K562 (cell line): ENCODE results near the gene CTAGE9. TPM values are rescaled to one million over a fixed set of nuclear protein-coding genes. Genes with fewer than 3 reads are reported as not detected.

Source experiments
- ATAC-seq: fragments of 200-7000 bp; cut with Tn5 transposase; 3 replicates; pipeline ENCODE4 v1.9.1; 2020; ENCODE audit warnings: moderate library complexity
- BruUV-seq: library from RNA; stranded (reverse); fragments of 400-500 nt; replicated peaks from 2 replicates; lab custom pipeline; 2021; lab: Mats Ljungman, UMichigan
- CTCF ChIA-PET: fragments of 300-600 bp; formaldehyde crosslinking; extraction: SDS; loops from one replicate; lab custom pipeline; 2021; ENCODE audit warnings: low intra/inter-chr PET ratio; lab: Yijun Ruan, JAX
- POLR2A ChIA-PET: fragments of 300-600, 350-650 bp; sonication (Branson Sonifier 250); formaldehyde crosslinking; extraction: SDS; loops from one replicate; lab custom pipeline; 2021; ENCODE audit warnings: antibody characterized with exemption, inconsistent platforms; lab: Yijun Ruan, JAX
- DNase-seq, 4 experiments: peaks; one replicate each; pipeline versions ENCODE4 v3.0.0 to v3.0.0-alpha.2; 2011 to 2018; ENCODE audit warnings: low spot score in 3 of 4, mixed read lengths in 3 of 4; ENCODE audit errors: extremely low read depth in 1 of 4
- FAIRE-seq: peaks from 2 replicates; lab custom pipeline; 2011; peaks lifted over from hg19 to GRCh38; lab: Jason Lieb, UNC
- H2AFZ ChIP-seq: 2 replicates; pipeline ENCODE4 v1.6.0; 2011; ENCODE audit warnings: low read depth, low read length, control low read depth, inconsistent platforms
- H3K27ac ChIP-seq: fragments of 200-600 bp; 3 replicates; pipeline ENCODE4 v1.8.0; 2011; ENCODE audit warnings: low read depth, mild to moderate bottlenecking, control low read depth, inconsistent platforms, low read length, moderate library complexity, mixed read lengths; ENCODE audit errors: extremely low read depth
- H3K27me3 ChIP-seq, 2 experiments: fragments of 300-600 bp in 1 of 2; 2 replicates in 1 of 2; 3 replicates in 1 of 2; pipeline versions ENCODE4 v1.6.0 to v1.8.0; 2011; ENCODE audit warnings: inconsistent platforms in 2 of 2, low read length in 2 of 2, mild to moderate bottlenecking in 1 of 2, mixed read lengths in 1 of 2, moderate library complexity in 1 of 2; ENCODE audit not compliant: control insufficient read depth in 2 of 2, insufficient read depth in 2 of 2
- H3K36me3 ChIP-seq: fragments of 300-600 bp; 3 replicates; pipeline ENCODE4 v1.8.0; 2011; ENCODE audit warnings: mild to moderate bottlenecking, low read length, inconsistent platforms; ENCODE audit not compliant: control insufficient read depth, insufficient read depth
- H3K4me1 ChIP-seq, 2 experiments: fragments of 200-600 bp in 1 of 2; replicated peaks in 1 of 2; 2 replicates in 1 of 2; 3 replicates in 1 of 2; pipeline versions ENCODE4 v1.5.1 to v1.8.0; 2011; ENCODE audit warnings: inconsistent platforms in 2 of 2, low read length in 2 of 2, mild to moderate bottlenecking in 1 of 2, mixed read lengths in 1 of 2, moderate library complexity in 1 of 2; ENCODE audit not compliant: control insufficient read depth in 2 of 2, insufficient read depth in 2 of 2
- H3K4me2 ChIP-seq: 2 replicates; pipeline ENCODE4 v1.6.1; 2011; ENCODE audit warnings: low read length, control low read depth, inconsistent platforms, mixed read lengths; ENCODE audit not compliant: insufficient read depth
- H3K4me3 ChIP-seq: fragments of 200-600 bp; sonication (generic), shearing (Covaris generic); 2 replicates; pipeline ENCODE4 v1.5.1; 2016; ENCODE audit warnings: control low read depth, inconsistent platforms
- H3K79me2 ChIP-seq: fragments of 200-600 bp; 3 replicates; pipeline ENCODE4 v1.8.0; 2011; ENCODE audit warnings: low read length, inconsistent platforms; ENCODE audit not compliant: control insufficient read depth, insufficient read depth
- H3K9ac ChIP-seq, 2 experiments: 2 replicates each; pipeline versions ENCODE4 v1.6.0 to v1.6.1; 2011; ENCODE audit warnings: low read depth in 2 of 2, low read length in 2 of 2, control low read depth in 1 of 2, inconsistent platforms in 1 of 2, mild to moderate bottlenecking in 1 of 2, mixed read lengths in 1 of 2; ENCODE audit not compliant: insufficient read depth in 1 of 2
- H3K9me1 ChIP-seq: one replicate; pipeline ENCODE4 v1.6.0; 2011; ENCODE audit warnings: inconsistent platforms, mild to moderate bottlenecking, low read length, moderate library complexity; ENCODE audit not compliant: control insufficient read depth, insufficient read depth
- H3K9me3 ChIP-seq: replicated peaks from 2 replicates; pipeline ENCODE4 v1.5.1; 2011; ENCODE audit warnings: low read depth, low read length, inconsistent platforms; ENCODE audit not compliant: control insufficient read depth, insufficient read depth
- H4K20me1 ChIP-seq: replicated peaks from 2 replicates; pipeline ENCODE4 v1.6.1; 2011; ENCODE audit warnings: low read length, inconsistent platforms, mixed read lengths; ENCODE audit not compliant: control insufficient read depth, insufficient read depth
- CBX2 ChIP-seq: fragments of 200-600 bp; sonication (generic); IDR thresholded peaks from one replicate; pipeline ENCODE4 v1.6.1; 2012; ENCODE audit warnings: mild to moderate bottlenecking, low read length, inconsistent platforms; ENCODE audit not compliant: insufficient read depth, poor library complexity, severe bottlenecking
- CREB1 ChIP-seq, 2 experiments: sonication (generic) in 1 of 2; formaldehyde crosslinking in 1 of 2; IDR thresholded peaks; 2 replicates each; pipeline versions ENCODE4 v1.6.1 to v1.8.0; 2012 to 2022; ENCODE audit warnings: inconsistent platforms in 1 of 2, mild to moderate bottlenecking in 1 of 2, missing genetic modification reagents in 1 of 2, moderate library complexity in 1 of 2
- GABPB2 ChIP-seq: fragments of 250-450 bp; sonication (Bioruptor Pico); conservative IDR thresholded peaks from 2 replicates; pipeline ENCODE4 v1.5.1; 2021; ENCODE audit warnings: mild to moderate bottlenecking
- NCOR1 ChIP-seq: fragments of 450-650 bp; IDR thresholded peaks from 2 replicates; pipeline ENCODE4 v1.6.1; 2016; ENCODE audit warnings: mild to moderate bottlenecking, moderate library complexity
- PKNOX1 ChIP-seq: fragments of 450-650 bp; IDR thresholded peaks from 2 replicates; pipeline ENCODE4 v1.6.1; 2016
- PYGO2 ChIP-seq: fragments of 450-650 bp; IDR thresholded peaks from 2 replicates; pipeline ENCODE4 v1.6.1; 2016; ENCODE audit warnings: mild to moderate bottlenecking, missing genetic modification characterization, moderate library complexity, missing compliant biosample characterization
- SAP30 ChIP-seq: fragments of 200-600 bp; sonication (generic); IDR thresholded peaks from 2 replicates; pipeline ENCODE4 v1.6.1; 2012; ENCODE audit warnings: borderline replicate concordance, low read depth, mild to moderate bottlenecking, moderate library complexity, low read length, control low read depth, inconsistent platforms; ENCODE audit not compliant: insufficient read depth, poor library complexity, severe bottlenecking
- TFAM ChIP-seq: fragments of 250-450 bp; sonication (Bioruptor Pico); conservative IDR thresholded peaks from 2 replicates; pipeline ENCODE4 v1.5.0; 2021; ENCODE audit warnings: mild to moderate bottlenecking, moderate library complexity
- ZNF121 ChIP-seq: sonication (generic); formaldehyde crosslinking; conservative IDR thresholded peaks from 2 replicates; pipeline ENCODE4 v1.8.0; 2022; ENCODE audit warnings: missing genetic modification reagents
- ZNF146 ChIP-seq: IDR thresholded peaks from one replicate; pipeline ENCODE4 v1.6.1; 2018; ENCODE audit warnings: missing compliant biosample characterization; ENCODE audit not compliant: unreplicated experiment
- ZNF79 ChIP-seq: fragments of 250-450 bp; sonication (Bioruptor Pico); IDR thresholded peaks from 2 replicates; pipeline ENCODE4 v1.4.0; 2020; ENCODE audit warnings: low read depth, mild to moderate bottlenecking, moderate library complexity
- WGBS: fragments of 100-300 bp; shearing (Covaris generic); methylation state at CpG from one replicate; pipeline ENCODE4 v1.1.6; 2016; ENCODE audit warnings: low coverage, mixed read lengths; ENCODE audit not compliant: insufficient coverage; ENCODE audit errors: missing lambda C conversion rate; 5-methylcytosine and 5-hydroxymethylcytosine counted together
- in situ Hi-C: fragments of 300-500 bp; cut with MboI; formaldehyde crosslinking; loops from 4 replicates; pipeline ENCODE4 v1.15.0; 2018; ENCODE audit warnings: inconsistent platforms, mixed read lengths
- intact Hi-C: fragments of 100-400 bp; cut with micrococcal nuclease; formaldehyde crosslinking; loops from 2 replicates; pipeline ENCODE4 v1.14.2; 2022
- polyA plus RNA-seq, 8 experiments: library from polyadenylated mRNA; depleted of rRNA in 4 of 8; stranded (reverse) in 5 of 8; unstranded in 3 of 8; fragments of >200 nt; fragmentation: Nextera tagmentation in 2 of 8; fragmentation: Illumina TruSeq in 1 of 8; extraction: Ambion mirVana in 2 of 8; extraction: Trizol in 1 of 8; gene quantifications; 2 replicates each; pipeline versions ENCODE4 v1.2.1 to v1.2.3, GENCODE V29; 2011 to 2014; ENCODE audit warnings: inconsistent platforms in 1 of 8, missing spikeins in 1 of 8
- total RNA-seq, 7 experiments: library from RNA; depleted of rRNA in 6 of 7; stranded (reverse); fragments of >200 nt in 6 of 7; fragmentation: Illumina TruSeq in 2 of 7; extraction: Trizol in 2 of 7; gene quantifications; 2 replicates each; pipeline versions ENCODE4 v1.2.1 to v1.2.3, GENCODE V29; 2011 to 2021; ENCODE audit warnings: low replicate concordance in 1 of 7

CTAGE9 gene
- total and polyA plus RNA-seq, 9 of the 15 experiments (the other 6 are each of a cell fraction or from before 2014, with no cell fraction given), result not detected

DNA sequence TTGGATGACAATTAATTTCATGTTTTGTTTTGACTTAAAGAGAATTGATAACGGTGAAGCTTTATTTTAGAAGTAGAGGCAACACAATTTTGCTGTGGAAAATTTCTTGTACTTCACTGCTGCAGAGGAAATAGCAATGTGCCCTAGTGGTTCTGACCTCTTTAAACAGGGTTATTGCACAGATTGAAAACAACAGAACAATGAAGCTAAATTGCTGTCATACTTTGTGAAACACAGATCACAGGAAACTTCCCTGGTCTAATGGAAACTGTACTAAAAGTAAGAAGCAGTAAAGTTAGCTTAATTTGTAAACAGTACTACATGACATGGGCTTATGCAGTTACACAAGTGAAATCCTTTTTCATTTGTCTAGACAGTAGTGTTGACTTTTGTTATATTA, 40.9 kb downstream of the CTAGE9 start:
- POLR2A ChIA-PET, result interaction anchor here (0.7 to 2.8 kb wide), 3 partner anchors 10 to 361 kb away, joined by 3 to 18 read pairs (median 4); no protein-coding TSS in a partner anchor
- 46% methylated on average over 1 of the region's 1 CpG for WGBS
- FAIRE-seq, result no peak

GRCh38 chr6:131663578-131664165, 47.1 kb downstream of the CTAGE9 start:
- Histone ChIP-seq H3K27me3 (no peaks in the 10 kb centered on the region), H3K79me2 (no peaks in the 10 kb centered on the region; the same call in 2 of the 3 replicates), H3K9me3 (no peaks in the 10 kb centered on the region), H3K27ac (no peak overlapping the region), H3K9ac (no peak overlapping the region), H2AFZ (no peak overlapping the region), H3K4me3 (no peak overlapping the region), H3K9me1 (no peaks in the 10 kb centered on the region), H3K4me2 (no peak overlapping the region), H3K36me3 (peaks cover 26% of the 10 kb centered on the region), H3K4me1 (peaks cover 0 to 15% of the 10 kb centered on the region in 2 experiments; a peak in 3 of 5 replicates), H4K20me1 (no peaks in the 10 kb centered on the region)
- DNase-seq (no peak), FAIRE-seq (peak; percentile 52), ATAC-seq (no peak)
- no TSS peak for BruUV-seq
- CTCF ChIA-PET, result no interaction called here
- in situ Hi-C loops, result no loop called here
- intact Hi-C loops, result no loop called here
- WGBS, result 63% methylated on average over 1 of the region's 2 CpGs
- TF ChIP-seq PYGO2 (no peak), CBX2 (no peak), TFAM (CRISPR knock-in tag) (no peak), CREB1 (IDR thresholded peaks at IDR 0.05) (0 out of 2 replicates have a peak, but pooled peaks have one; percentile 12), CREB1 (CRISPR knock-in tag; IDR thresholded peaks at IDR 0.05) (no peak), ZNF121 (peak; percentile 82), GABPB2 (CRISPR knock-in tag) (no peak), PKNOX1 (no peak), ZNF79 (CRISPR knock-in tag) (no peak)
- POLR2A ChIA-PET, result no interaction called here

More for the DNA sequence above, 40.9 kb downstream of the CTAGE9 start:
- H3K4me3 ChIP-seq, result no peak overlapping the region
- H3K36me3 ChIP-seq, result peaks cover 27% of the 10 kb centered on the region; the same call in 2 of the 3 replicates
- H3K9me3 ChIP-seq, result no peaks in the 10 kb centered on the region
- ATAC-seq (no peak), DNase-seq (no peak)
- no peak for TF ChIP-seq NCOR1
- TF ChIP-seq ZNF146, result no peak
- no peak for TF ChIP-seq SAP30
- no peak for TF ChIP-seq PYGO2
- H2AFZ ChIP-seq, result no peak overlapping the region
- H3K27me3 ChIP-seq, result no peaks in the 10 kb centered on the region
- no peak overlapping the region for H3K9ac ChIP-seq
- H4K20me1 ChIP-seq, result no peaks in the 10 kb centered on the region
- no peaks in the 10 kb centered on the region; the same call in 2 of the 3 replicates for H3K79me2 ChIP-seq
- intact Hi-C loops (no loop called here), in situ Hi-C loops (no loop called here)
- H3K27ac ChIP-seq, result no peak overlapping the region
- no TSS peak for BruUV-seq
- no peaks in the 10 kb centered on the region for H3K9me1 ChIP-seq
- CTCF ChIA-PET, result no interaction called here
- no peak overlapping the region for H3K4me2 ChIP-seq
- no peaks in the 10 kb centered on the region for H3K4me1 ChIP-seq
